22Rv1 (cell line): ENCODE results near the gene MSL3B.

ENCODE experiments used
- CTCF ChIP-seq: fragments of 450-650 bp; IDR thresholded peaks from 2 replicates; pipeline ENCODE4 v1.5.1; 2017; ENCODE audit warnings: mild to moderate bottlenecking
- ZFX ChIP-seq: fragments of 450-650 bp; IDR thresholded peaks from 2 replicates; pipeline ENCODE4 v1.6.1; 2017; ENCODE audit warnings: antibody characterized with exemption, borderline replicate concordance

GRCh38 chr2:233840520-233840919 lies 27.7 kb downstream of the MSL3B start:
- TF ChIP-seq CTCF (no peak), ZFX (no peak)
